SHP77 (cell line): Measurements from ENCODE around the gene DENND4C.
"Not testable (repeated sequence)": the region's sequence is repeated elsewhere in the genome, so short reads cannot be mapped to it uniquely, and the experiment has no call there.

ENCODE experiments used
- DNase-seq, 2 experiments: peaks; one replicate each; lab custom pipeline; 2025; lab: John Stamatoyannopoulos, UW

Gene DENND4C

GRCh38 chr9:19375538-19375937 is 145.0 kb downstream of the DENND4C start:
- no peak for DNase-seq

- DNase-seq: no peak
Measured at GRCh38 chr9:19376931-19377330, 146.4 kb downstream of the DENND4C start.

- no peak for DNase-seq
Measured at GRCh38 chr9:19378164-19378563, 147.7 kb downstream of the DENND4C start.

- DNase-seq: no peak
Measured at GRCh38 chr9:19378647-19379046, 148.2 kb downstream of the DENND4C start.

GRCh38 chr9:19379283-19379682 is 148.8 kb downstream of the DENND4C start:
- DNase-seq: no peak

GRCh38 chr9:19379697-19380046 is 149.2 kb downstream of the DENND4C start:
- DNase-seq: no peak

- no peak for DNase-seq
Measured at GRCh38 chr9:19380826-19381075, 150.3 kb downstream of the DENND4C start.

GRCh38 chr9:19381656-19382055 is 151.2 kb downstream of the DENND4C start:
- DNase-seq: no peak

- DNase-seq: not testable (repeated sequence)
Measured at GRCh38 chr9:19385212-19385611, 154.7 kb downstream of the DENND4C start.

- DNase-seq: no peak
Measured at GRCh38 chr9:19385786-19386501, 155.5 kb downstream of the DENND4C start.

- no peak for DNase-seq
Measured at GRCh38 chr9:19386502-19387044, 156.1 kb downstream of the DENND4C start.

- no peak for DNase-seq
Measured at GRCh38 chr9:19387317-19387716, 156.8 kb downstream of the DENND4C start.

GRCh38 chr9:19389539-19389938 is 159.0 kb downstream of the DENND4C start:
- DNase-seq: not testable (repeated sequence)

- no peak for DNase-seq
Measured at GRCh38 chr9:19397845-19398244, 167.4 kb downstream of the DENND4C start.

GRCh38 chr9:19403231-19403630 is 172.7 kb downstream of the DENND4C start:
- not testable (repeated sequence) for DNase-seq

- DNase-seq: no peak
Measured at GRCh38 chr9:19404283-19405075, 174.0 kb downstream of the DENND4C start.

GRCh38 chr9:19405771-19406170 is 175.3 kb downstream of the DENND4C start:
- DNase-seq: no peak

GRCh38 chr9:19408316-19408692 is 177.8 kb downstream of the DENND4C start:
- DNase-seq: no peak

- DNase-seq: peak; percentile 75 to 80
Measured at GRCh38 chr9:19408693-19409400, 178.4 kb downstream of the DENND4C start, which contains the start of gene ACER2. ACER2 (plus strand) TSS chr9:19409009; CDS start chr9:19409085, 76 bp downstream.

- DNase-seq: peak in 1 of 2 experiments; percentile 2
Measured at GRCh38 chr9:19409401-19410194, 179.1 kb downstream of the DENND4C start.

GRCh38 chr9:19410195-19410503 is 179.7 kb downstream of the DENND4C start:
- no peak for DNase-seq

GRCh38 chr9:19410594-19410993 is 180.1 kb downstream of the DENND4C start:
- DNase-seq: no peak
